GM12891 (cell line): Measurements from ENCODE around the gene AKR7A3.

Source experiments
- PAX5 ChIP-seq: IDR thresholded peaks from 2 replicates; pipeline ENCODE4 v1.6.1; 2011; ENCODE audit warnings: low read length, moderate library complexity, mild to moderate bottlenecking; ENCODE audit not compliant: insufficient read depth, severe bottlenecking
- POLR2A ChIP-seq: IDR thresholded peaks from 2 replicates; pipeline ENCODE4 v1.6.1; 2011; ENCODE audit warnings: low read depth, low read length, control low read depth
- POLR2AphosphoS5 ChIP-seq: IDR thresholded peaks from 2 replicates; pipeline ENCODE4 v1.6.1; 2011; ENCODE audit warnings: low read depth, low read length, control low read depth
- POU2F2 ChIP-seq: IDR thresholded peaks from 2 replicates; pipeline ENCODE4 v1.6.1; 2011; ENCODE audit warnings: low read depth, mild to moderate bottlenecking, control low read depth, low read length, moderate library complexity
- SPI1 ChIP-seq: IDR thresholded peaks from 2 replicates; pipeline ENCODE4 v1.6.1; 2011; ENCODE audit warnings: low read depth, low read length, control low read depth
- TAF1 ChIP-seq: IDR thresholded peaks from 2 replicates; pipeline ENCODE4 v1.6.1; 2011; ENCODE audit warnings: low read depth, low read length, control low read depth

DNA sequence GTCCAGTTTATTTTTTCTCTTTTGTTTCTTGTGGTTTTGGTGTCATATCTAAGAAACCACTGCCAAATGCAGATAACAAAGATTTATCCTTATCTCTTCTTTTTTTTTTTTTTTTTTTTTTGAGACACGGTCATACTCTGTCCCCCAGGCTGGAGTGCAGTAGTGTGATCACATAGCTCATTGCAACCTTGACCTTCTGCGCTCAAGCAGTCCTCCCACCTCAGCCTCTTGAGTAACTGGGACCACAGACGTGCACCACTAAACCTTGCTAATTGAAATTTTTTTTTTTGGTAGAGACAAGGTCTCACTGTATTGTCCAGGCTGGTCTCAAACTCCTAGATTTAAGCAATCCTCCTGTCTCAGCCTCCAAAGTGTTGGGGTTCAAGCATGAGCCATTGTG lies 32.5 kb upstream of the AKR7A3 start:
- no peak for TF ChIP-seq POLR2A
- no peak for TF ChIP-seq POLR2AphosphoS5
- TF ChIP-seq TAF1 = no peak
- no peak for TF ChIP-seq SPI1
- no peak for TF ChIP-seq POU2F2
- no peak for TF ChIP-seq PAX5
